ENCODE measurements around the gene RPS6KA1.
"Not testable (repeated sequence)": the region's sequence is repeated elsewhere in the genome, so short reads cannot be mapped to it uniquely, and the experiment has no call there.

DNA sequence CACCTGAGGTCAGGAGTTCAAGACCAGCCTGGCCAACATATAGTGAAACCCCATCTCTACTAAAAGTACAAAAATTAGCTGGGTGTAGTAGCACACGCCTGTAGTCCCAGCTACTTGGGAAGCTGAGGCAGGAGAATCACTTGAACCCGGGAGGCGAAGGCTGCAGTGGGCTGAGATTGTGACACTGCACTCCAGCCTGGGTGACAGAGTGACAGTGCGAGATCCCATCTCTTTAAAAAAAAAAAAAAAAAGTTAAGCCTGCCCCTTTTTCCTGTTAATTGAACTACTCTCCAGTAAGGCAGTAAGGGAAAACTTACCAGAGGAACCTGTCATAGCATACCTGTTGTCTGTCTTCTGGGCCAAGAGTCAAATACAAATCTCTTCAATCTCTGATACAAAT, 83.1 kb downstream of the RPS6KA1 start:
- TF ChIP-seq, protein P1, sequence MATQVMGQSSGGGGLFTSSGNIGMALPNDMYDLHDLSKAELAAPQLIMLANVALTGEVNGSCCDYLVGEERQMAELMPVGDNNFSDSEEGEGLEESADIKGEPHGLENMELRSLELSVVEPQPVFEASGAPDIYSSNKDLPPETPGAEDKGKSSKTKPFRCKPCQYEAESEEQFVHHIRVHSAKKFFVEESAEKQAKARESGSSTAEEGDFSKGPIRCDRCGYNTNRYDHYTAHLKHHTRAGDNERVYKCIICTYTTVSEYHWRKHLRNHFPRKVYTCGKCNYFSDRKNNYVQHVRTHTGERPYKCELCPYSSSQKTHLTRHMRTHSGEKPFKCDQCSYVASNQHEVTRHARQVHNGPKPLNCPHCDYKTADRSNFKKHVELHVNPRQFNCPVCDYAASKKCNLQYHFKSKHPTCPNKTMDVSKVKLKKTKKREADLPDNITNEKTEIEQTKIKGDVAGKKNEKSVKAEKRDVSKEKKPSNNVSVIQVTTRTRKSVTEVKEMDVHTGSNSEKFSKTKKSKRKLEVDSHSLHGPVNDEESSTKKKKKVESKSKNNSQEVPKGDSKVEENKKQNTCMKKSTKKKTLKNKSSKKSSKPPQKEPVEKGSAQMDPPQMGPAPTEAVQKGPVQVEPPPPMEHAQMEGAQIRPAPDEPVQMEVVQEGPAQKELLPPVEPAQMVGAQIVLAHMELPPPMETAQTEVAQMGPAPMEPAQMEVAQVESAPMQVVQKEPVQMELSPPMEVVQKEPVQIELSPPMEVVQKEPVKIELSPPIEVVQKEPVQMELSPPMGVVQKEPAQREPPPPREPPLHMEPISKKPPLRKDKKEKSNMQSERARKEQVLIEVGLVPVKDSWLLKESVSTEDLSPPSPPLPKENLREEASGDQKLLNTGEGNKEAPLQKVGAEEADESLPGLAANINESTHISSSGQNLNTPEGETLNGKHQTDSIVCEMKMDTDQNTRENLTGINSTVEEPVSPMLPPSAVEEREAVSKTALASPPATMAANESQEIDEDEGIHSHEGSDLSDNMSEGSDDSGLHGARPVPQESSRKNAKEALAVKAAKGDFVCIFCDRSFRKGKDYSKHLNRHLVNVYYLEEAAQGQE (IDR thresholded peaks at IDR 0.05; ENCODE audit: low read depth, low read length) = not testable (repeated sequence)
- TF ChIP-seq, protein P2, sequence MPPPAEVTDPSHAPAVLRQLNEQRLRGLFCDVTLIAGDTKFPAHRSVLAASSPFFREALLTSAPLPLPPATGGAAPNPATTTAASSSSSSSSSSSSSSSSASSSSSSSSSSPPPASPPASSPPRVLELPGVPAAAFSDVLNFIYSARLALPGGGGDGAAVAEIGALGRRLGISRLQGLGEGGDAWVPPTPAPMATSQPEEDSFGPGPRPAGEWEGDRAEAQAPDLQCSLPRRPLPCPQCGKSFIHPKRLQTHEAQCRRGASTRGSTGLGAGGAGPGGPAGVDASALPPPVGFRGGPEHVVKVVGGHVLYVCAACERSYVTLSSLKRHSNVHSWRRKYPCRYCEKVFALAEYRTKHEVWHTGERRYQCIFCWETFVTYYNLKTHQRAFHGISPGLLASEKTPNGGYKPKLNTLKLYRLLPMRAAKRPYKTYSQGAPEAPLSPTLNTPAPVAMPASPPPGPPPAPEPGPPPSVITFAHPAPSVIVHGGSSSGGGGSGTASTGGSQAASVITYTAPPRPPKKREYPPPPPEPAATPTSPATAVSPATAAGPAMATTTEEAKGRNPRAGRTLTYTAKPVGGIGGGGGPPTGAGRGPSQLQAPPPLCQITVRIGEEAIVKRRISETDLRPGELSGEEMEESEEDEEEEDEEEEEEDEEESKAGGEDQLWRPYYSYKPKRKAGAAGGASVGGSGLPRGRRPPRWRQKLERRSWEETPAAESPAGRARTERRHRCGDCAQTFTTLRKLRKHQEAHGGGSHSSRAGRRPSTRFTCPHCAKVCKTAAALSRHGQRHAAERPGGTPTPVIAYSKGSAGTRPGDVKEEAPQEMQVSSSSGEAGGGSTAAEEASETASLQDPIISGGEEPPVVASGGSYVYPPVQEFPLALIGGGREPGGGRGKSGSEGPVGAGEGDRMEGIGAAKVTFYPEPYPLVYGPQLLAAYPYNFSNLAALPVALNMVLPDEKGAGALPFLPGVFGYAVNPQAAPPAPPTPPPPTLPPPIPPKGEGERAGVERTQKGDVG (CRISPR knock-in tag; IDR thresholded peaks at IDR 0.05) = not testable (repeated sequence)
- not testable (repeated sequence) for TF ChIP-seq ZNF274 (IDR thresholded peaks at IDR 0.05; ENCODE audit: insufficient read depth, insufficient read length); RAD21 (IDR thresholded peaks at IDR 0.05; ENCODE audit: insufficient read depth, low read depth, low read length); NFYB (IDR thresholded peaks at IDR 0.05; ENCODE audit: insufficient read depth, low read depth, low read length); EZH2 (IDR thresholded peaks at IDR 0.05; ENCODE audit: borderline replicate concordance, control insufficient read depth, low read depth, low read length); POLR2A (IDR thresholded peaks at IDR 0.05; ENCODE audit: low read depth, low read length)
